Gastroesophageal sphincter (tissue), 3 donors: ENCODE data around the gene SLC4A4.

Experiments used
- CTCF ChIP-seq, 4 experiments: fragments of 200-600 bp in 2 of 4; fragments of 450-650 bp in 2 of 4; sonication (generic) in 1 of 4; IDR thresholded peaks; one replicate each; pipeline ENCODE4 v1.5.1; 2017 to 2019; ENCODE audit warnings: antibody characterized with exemption in 4 of 4, mild to moderate bottlenecking in 2 of 4, moderate library complexity in 2 of 4
- EP300 ChIP-seq: sonication (generic); formaldehyde crosslinking; IDR thresholded peaks from one replicate; pipeline ENCODE4 v1.6.1; 2017; ENCODE audit warnings: antibody characterized with exemption, mild to moderate bottlenecking
- POLR2A ChIP-seq, 2 donors: fragments of 450-650 bp; IDR thresholded peaks; one replicate each; pipeline ENCODE4 v1.6.1; 2017; ENCODE audit warnings: antibody characterized with exemption in 2 of 2, mild to moderate bottlenecking in 2 of 2, moderate library complexity in 1 of 2
- POLR2AphosphoS5 ChIP-seq: sonication (generic); formaldehyde crosslinking; IDR thresholded peaks from one replicate; pipeline ENCODE4 v1.6.1; 2017; ENCODE audit warnings: antibody characterized with exemption

DNA sequence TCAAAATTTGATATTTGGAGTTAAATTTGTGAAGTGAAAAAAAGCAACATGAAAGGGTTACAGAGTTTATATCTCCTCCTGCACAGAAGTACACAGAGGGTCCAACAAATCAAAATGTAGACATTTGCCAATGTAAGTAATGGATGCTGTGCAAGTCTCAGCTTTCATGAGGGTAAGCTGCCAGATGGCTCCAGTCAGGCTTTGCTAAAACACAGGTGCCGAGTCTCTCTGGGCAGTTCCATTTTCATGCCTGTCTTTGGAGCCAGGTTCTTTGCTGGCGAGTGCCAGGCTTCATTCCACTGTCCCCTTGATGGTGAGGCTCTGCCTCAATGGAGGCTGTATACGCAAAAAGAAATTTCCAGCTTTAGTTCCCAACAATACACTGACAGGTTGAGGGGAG, 27.9 kb downstream of the SLC4A4 start:
- TF ChIP-seq CTCF (IDR thresholded peaks at IDR 0.05) = no peak
- no peak for TF ChIP-seq POLR2A (IDR thresholded peaks at IDR 0.05)
- TF ChIP-seq POLR2AphosphoS5 = no peak
- TF ChIP-seq EP300 = no peak
